ENCODE results near the gene ATP5F1A.
A peak's percentile ranks its signal among the peaks of the same experiment; 100 is the strongest.

GRCh38 chr18:46071653-46072375 is 26.3 kb downstream of the ATP5F1A start, which contains the start of gene PSTPIP2:
- TF ChIP-seq CTCF (IDR thresholded peaks at IDR 0.05) (no peak), EZH2 (IDR thresholded peaks at IDR 0.05) (peak; percentile 58), EZH2phosphoT487 (IDR thresholded peaks at IDR 0.05) (peak; percentile 57)

Data from neural progenitor cell (in vitro differentiated cells).